Activated CD4-positive, alpha-beta T cell treated with anti-CD3 and anti-CD28 coated beads, Interleukin-2, amount 50 U/mL, for 1 hour (primary cell): ENCODE results near the gene HELZ.
"Not testable (repeated sequence)": the region's sequence is repeated elsewhere in the genome, so short reads cannot be mapped to it uniquely, and the experiment has no call there.

Source experiments
- DNase-seq: peaks from one replicate; pipeline ENCODE4 v3.0.0-alpha.2; 2020

Gene HELZ

DNA sequence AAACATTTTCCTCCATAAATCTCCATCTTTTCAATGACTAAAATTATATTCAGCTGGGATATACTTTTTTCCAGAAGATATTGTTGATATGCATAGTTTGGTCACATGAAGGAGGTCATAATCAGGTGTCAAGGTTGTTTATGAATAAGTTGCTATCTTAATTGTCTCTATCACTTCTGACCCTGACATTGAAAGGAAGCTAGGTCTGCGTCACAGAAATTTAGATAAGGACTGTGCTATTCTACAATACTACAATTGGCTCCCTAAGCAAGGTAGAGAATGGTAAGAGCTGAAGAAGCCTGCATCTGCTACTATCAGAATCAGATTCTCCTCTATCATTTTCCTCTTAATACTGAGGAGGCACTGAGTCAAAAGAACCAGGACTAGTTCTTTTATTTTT, 133.2 kb downstream of the HELZ start:
- DNase-seq = no peak

DNA sequence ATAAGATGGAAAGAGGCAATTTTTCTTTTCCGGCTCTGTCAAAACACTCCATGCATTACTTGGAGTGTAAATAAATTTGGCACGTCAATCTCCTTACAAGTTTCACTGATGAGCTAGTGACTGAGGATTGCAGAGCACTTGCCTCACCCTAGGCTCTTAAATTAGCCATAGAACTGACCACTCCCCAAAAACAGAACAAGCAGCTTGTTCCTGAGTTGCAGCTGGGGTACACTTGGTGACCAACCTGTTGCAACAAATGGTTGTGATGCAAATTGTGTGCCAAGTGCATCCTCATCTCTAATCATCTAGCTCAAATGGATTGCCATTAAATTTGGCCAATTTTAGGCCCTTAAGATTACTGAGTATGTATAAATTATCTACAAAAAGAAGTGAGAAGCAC, 133.7 kb downstream of the HELZ start:
- no peak for DNase-seq

GRCh38 chr17:67110619-67111018, 134.4 kb downstream of the HELZ start:
- no peak for DNase-seq

DNA sequence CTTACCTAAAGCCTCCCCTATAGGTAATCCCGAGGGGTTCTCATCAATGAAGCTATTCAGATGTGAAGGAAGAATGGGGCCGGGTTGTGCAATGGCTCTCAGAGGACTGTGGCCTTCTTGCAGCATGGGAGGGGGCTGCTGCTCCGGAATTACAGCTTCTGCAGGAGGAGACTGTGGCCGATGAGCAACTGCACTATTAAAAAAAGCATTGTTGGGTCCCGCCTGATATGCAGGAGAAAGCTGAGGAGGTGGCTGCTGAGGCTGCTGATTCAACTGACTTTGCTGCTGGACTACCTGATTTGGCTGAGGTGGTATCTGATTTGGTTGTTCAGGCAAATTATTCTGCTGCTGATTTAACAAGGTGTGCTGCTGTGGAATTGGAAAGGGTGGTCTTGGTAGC, 135.9 kb downstream of the HELZ start:
- no peak for DNase-seq

- DNase-seq = no peak
Observed at GRCh38 chr17:67107811-67108775, 136.9 kb downstream of the HELZ start.

DNA sequence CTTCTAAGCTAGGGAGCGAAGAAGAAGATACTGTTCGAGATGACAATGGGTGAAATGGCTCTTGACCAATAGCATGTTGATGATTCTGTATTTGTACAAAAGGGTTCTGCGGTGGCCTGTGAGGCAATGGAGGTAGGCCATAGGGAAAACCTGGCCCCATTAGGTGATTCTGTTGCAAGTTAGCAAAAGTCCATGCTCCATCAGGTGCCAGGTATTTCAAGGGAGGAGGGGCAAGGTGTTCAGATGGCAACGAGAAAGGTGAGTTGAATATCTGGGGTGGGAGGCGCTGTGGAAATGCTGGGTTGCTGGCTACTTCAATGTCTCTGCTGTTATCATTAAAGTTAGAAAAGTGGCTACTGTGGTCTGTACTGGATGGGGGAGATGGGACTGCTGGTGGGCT, 137.8 kb downstream of the HELZ start:
- no peak for DNase-seq

DNA sequence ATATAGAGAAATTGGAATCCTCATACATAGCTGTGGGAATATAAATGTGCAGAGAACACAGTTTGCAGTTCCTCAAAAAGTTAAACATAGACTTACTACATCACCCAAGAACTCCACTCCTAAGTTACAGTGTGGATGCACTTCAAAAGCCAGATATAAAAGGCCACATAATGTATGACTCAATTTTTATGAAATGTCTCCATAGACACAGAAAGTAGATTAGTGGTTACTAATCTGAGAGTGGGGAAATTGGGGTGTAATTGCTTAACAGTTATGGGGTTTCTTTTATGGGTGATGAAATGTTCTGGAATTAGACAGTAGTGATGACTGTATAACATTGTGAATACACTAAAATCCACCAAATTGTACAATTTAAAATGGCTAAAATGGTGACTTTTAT, 139.8 kb downstream of the HELZ start:
- DNase-seq = no peak

- DNase-seq = not testable (repeated sequence)
Observed at GRCh38 chr17:67104641-67105040, 140.4 kb downstream of the HELZ start.

DNA sequence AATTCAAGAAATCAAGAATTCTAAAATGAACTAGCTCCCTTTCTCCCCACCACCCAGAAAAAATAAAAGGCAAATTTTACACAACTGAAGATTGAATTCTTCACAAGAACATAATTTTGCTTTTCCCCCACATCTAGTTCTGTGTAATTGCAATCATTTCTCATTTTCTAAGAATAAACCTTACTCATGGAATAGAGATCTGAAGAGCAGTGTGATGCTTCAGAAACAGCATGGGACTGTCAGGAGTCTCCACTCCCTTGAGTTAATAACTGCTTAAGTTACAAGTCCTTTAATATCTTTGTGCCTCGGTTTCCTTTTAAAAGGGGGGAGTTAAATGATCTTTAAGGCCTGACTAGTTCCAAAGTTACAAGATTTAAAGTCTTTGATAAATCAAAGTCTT, 147.0 kb downstream of the HELZ start:
- no peak for DNase-seq

DNA sequence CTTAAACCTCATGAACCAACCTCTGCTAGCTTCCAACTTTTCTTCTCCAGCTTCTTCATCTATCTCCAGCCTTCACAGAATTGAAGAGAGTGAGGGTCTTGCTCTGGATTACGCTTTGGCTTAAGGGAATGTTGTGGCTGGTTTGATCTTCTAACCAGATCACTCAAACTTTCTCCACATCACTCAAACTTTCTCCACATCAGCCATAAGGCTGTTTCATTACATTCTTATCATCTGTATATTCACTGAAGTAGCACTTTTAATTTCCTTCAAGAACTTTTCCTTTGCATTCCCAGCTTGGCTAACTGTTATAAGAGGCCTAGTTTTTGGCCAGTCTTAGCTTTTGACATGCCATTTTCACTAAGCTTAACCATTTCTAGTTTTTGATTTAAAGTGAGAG, 148.4 kb downstream of the HELZ start:
- no peak for DNase-seq

GRCh38 chr17:67095803-67096202, 149.2 kb downstream of the HELZ start:
- DNase-seq = no peak

- not testable (repeated sequence) for DNase-seq
Observed at GRCh38 chr17:67095291-67095690, 149.7 kb downstream of the HELZ start.

DNA sequence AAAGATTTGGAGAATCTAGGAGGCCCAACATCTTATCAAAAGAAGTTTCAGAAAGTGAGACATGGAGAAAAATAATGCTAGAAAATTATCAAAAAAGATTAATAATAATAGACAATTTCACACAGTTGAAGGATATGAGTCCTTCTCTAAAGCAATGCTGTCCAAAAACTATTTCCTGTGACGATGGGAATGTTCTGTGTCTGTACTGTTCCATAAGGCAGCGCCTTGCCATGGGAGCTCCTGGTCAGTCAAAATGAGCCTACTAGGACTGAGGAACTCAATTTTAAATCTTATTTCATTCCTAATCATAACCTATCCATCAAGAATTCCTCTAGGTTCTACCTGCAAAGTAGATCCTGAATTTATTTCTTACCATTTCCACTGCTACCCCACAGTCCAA, 151.6 kb downstream of the HELZ start:
- DNase-seq = no peak

GRCh38 chr17:67092710-67093109, 152.3 kb downstream of the HELZ start:
- not testable (repeated sequence) for DNase-seq

DNA sequence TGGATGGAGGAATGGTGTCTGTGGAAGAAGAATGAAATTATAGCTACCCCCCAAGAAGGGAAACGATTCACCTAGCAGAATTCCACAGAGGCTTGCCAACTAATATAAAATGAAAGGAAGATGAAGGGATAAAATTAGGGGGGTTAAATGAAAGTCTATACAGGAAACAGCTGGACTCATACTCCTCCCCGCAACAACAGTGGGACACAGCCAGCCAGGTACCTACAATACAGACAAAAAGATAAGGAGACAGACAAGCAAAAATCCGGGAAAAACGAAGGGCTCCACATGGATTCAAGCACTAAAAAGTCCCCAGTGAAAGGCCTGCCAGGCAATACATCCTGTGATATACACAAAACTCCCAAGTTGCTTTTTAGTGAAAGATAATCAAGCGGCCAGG, 152.7 kb downstream of the HELZ start:
- DNase-seq = no peak

DNA sequence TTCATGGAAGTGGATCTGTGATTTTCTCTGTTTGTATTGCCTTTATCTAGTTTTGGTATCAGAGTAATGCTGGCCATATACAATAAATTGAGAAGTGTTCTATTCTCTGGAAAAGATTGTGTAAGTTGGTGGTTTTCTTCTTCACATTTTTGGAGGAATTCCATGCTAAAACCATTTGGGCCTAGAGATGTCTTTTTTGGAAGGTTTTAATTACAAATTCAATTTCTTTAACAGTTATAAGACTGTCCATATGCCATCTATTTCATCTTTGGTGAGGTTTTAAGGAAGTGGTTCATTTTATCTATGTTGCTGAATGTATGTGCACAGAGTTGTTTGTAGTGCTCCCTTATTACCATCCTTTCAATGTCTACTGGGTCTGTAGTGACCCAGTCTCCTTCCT, 154.7 kb downstream of the HELZ start:
- no peak for DNase-seq

DNA sequence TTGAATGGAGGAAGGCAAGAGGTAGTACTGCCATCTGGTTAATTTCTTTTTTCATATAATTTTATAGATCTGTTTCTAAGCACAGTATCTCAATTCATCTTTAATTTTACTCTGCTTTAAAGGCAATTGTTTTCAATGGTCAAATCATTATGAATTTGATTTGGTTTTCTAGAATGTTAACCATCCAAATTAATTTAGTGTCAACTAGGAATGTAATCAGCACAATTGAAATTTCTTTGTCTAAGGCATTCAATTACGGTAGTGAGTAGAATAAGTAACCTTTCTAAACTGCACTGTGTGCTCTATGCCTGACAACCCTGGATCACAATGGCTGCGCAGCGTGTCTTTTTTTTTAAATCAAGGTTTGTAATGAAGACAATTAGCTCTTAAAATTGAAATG, 156.4 kb downstream of the HELZ start:
- DNase-seq = no peak

DNA sequence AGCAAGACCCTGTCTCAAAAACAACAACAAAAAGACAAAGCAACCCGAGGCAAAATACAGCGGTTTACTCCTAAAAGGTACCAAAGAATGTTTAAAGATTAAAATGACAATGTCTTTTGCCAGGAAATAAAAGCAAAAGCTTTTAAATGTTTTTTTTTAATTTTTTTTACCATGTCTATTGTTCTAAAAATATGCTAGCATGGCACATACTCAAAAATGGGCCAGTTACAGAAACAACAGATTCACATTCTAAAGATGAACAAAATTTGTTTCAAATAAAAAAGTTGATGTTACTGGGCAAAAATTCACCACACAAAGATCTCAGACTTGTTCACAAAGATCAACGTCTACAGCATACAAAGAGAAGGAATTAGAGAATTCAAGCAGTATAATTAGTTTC, 159.6 kb downstream of the HELZ start:
- DNase-seq = no peak

- DNase-seq = no peak
Observed at GRCh38 chr17:67082107-67082506, 162.9 kb downstream of the HELZ start.

- no peak for DNase-seq
Observed at GRCh38 chr17:67080804-67081203, 164.2 kb downstream of the HELZ start.

- DNase-seq = no peak
Observed at GRCh38 chr17:67079491-67079890, 165.5 kb downstream of the HELZ start.

- no peak for DNase-seq
Observed at GRCh38 chr17:67078292-67078691, 166.7 kb downstream of the HELZ start.

DNA sequence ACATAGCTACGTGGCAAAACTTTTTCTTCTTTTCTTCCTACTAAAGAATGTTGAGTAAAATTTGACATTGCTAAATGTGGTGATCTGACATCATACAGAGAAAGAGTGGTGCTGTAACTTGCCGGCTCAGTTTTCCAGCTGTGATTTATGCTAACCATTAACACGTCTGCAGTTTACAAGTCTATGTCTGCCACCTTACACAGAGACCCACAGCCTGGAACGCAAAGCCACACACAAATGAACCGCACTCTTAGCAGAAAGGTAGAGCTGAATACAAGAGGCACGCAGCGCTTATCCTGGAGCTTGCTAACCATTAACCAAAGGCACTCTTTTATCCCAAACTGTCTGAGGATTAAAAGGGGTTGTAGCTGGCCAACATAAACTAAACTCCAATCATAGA, 168.7 kb downstream of the HELZ start:
- DNase-seq = no peak

DNA sequence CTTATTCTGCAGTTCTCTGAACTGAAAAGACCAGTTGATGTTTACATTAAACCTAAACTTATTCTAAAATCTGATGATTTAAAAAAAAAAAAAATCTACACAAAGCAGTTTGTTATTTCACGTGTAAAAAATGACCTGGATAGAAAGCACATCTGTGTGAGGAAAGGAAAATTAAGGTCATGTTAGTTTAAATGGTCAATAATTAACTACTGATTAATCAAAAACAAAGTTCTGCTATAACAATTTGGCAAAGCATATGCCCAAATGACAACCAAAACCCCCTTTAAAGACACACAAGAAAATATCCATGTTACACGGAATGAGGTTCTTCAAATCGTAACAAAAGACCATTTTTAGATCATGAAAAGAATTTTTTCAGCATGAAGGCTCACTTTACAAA, 170.2 kb downstream of the HELZ start:
- DNase-seq = no peak

GRCh38 chr17:67072885-67073284, 172.1 kb downstream of the HELZ start:
- DNase-seq = no peak
